Astrocyte (in vitro differentiated cells and primary cell): Measurements from ENCODE around the gene TWIST2.

Experiments
- EZH2 ChIP-seq: IDR thresholded peaks from 2 replicates; pipeline ENCODE4 v1.6.1; 2012; ENCODE audit warnings: mild to moderate bottlenecking, low read length, inconsistent platforms; ENCODE audit not compliant: insufficient read depth
- TF ChIP-seq, protein P1 (sequence below): IDR thresholded peaks from 2 replicates; pipeline ENCODE4 v1.5.1; 2011; ENCODE audit warnings: low read depth, mild to moderate bottlenecking, inconsistent platforms, low read length, moderate library complexity; ENCODE audit not compliant: insufficient read depth

DNA sequence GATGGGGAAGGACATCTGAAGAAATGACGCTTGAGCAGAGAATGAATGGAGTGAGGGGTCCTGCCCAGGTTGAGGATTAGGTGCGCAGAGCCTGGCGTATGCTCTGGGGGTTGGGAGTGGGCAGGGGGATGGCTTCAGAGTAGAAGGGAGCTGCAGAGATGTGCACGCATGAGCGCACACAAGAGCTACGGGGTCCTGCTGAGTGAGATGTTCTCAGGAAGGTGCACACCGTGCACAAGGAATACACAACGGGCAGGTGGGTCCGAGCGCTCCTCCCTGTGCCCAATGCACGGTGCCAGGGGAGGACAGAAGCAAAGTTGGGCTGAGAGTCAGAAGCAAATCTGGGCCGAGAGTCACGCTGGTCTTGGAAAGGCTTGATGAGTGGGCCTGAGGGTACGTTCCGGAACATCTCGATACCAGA, 25.5 kb downstream of the TWIST2 start:
- TF ChIP-seq, protein P1, sequence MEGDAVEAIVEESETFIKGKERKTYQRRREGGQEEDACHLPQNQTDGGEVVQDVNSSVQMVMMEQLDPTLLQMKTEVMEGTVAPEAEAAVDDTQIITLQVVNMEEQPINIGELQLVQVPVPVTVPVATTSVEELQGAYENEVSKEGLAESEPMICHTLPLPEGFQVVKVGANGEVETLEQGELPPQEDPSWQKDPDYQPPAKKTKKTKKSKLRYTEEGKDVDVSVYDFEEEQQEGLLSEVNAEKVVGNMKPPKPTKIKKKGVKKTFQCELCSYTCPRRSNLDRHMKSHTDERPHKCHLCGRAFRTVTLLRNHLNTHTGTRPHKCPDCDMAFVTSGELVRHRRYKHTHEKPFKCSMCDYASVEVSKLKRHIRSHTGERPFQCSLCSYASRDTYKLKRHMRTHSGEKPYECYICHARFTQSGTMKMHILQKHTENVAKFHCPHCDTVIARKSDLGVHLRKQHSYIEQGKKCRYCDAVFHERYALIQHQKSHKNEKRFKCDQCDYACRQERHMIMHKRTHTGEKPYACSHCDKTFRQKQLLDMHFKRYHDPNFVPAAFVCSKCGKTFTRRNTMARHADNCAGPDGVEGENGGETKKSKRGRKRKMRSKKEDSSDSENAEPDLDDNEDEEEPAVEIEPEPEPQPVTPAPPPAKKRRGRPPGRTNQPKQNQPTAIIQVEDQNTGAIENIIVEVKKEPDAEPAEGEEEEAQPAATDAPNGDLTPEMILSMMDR = no peak
- TF ChIP-seq EZH2 = no peak
